ENCODE measurements around the gene LOXL3.
A peak's percentile ranks its signal among the peaks of the same experiment; 100 is the strongest.

Gene LOXL3

DNA sequence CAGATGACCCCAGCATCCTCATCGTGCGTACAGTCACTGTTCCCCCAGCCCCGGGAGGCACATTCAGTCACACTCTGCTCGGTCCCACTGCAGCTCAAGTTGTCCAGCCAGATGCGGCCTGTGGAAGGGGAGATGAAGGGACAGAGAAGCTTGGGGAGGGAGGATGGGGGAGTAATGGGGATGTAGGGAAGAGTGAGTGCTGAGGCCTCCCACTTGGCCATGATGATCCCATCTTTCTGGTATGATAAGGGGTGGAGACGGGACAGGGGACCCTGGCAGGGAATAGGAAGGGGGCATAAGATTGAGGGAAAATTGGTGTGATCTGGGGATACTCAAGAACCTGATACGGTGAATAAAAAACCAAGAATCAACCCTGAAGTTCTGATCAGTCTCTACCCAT lies 3.5 kb downstream of the LOXL3 start:
- DNase-seq (ENCODE audit: low read depth in 2 of 2) = no peak

DNA sequence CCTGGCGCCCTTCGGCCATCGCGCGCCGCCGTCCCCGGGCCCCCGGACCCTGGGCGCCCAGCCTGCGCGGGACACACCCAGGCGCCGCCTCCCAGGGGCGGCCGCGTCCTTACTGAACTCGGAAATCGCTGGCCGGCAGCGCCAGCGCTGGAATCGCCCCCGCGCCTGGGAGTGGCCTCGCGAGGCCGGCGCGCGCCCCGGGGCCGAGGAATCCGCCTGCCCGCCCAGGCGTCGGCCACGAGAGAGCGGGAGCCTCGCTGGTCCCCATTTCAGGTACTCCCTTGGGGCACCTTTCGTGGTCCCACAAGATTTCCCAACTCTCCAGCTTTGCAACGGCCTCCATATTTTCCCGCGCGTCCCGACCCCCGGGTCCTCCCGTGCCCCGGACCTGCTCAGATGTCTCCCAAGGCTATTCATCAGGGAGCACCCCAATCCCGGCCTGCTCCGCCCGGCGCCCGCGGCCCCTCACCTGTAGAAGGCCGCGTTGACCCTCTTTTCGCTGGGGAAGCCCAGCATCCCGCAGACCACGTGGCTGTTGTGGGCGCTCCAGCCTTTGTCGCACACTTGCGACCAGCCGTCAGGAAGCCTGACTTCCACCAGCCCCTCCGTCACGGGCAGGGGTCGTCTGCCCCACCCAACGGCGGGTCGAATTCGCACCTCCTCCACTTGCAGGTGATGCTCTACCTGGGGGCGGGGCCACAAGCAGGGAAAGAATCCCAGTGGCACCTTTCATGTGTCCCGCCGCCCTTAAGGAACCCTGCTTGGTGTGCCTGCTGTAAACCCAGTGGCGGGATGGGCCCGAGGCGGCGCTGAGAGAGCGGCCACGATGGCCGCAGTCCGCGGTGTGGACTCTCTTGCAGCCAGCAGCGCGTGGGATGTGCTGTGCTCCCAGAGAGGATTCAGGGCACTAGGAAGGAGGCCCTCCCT lies 4.6 kb downstream of the LOXL3 start:
- no peak for DNase-seq (ENCODE audit: low read depth in 2 of 2)

DNA sequence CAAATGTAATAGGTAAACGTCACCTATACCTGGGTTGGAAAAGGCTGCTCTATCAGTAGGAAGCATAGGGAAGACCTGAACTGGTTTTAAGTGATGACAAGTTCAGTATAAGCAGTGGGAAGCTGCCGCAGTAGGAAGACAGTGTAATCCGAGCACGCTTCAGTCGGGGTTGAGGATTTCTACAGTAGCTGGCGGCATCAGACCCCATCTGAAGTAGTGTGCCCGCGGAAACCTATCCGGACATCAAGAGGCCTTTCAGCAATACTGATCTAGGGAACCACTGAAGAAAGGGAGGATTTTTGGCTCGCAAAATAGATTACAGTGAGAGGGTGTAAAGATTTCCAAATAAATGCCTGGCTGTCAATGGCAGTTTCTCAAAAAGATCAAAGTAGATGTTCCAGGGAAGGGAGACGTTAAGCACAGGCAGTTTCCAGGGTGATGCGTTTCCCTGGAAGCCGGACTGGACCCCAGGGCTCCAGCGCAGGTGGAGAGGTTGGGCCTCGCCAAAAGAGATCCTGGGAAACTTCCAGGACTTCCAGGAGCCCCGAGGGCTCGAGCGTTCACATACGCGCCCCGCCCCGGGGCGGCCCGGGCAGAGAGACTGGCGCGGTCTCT lies 5.3 kb downstream of the LOXL3 start:
- no peak for DNase-seq (ENCODE audit: low read depth in 2 of 2)

DNA sequence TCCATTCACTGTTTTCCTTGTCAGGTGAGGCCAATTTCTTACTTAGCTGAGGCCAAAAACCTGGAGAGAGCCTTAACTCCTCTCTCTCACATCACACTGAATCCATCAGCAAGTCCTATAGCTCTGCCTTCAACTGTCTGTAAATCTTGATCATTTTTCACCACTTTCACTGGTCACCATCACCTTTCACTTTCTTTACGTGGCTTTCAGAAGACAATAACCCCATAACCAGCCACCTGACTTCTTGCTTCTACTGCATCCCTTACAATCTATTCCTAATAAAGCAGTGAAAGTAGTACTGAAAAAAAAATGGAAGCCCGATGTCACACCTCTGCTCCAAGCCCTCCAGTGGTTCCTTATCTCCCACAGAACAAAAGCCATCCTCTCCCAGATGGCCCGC lies 7.7 kb downstream of the LOXL3 start:
- no peak for DNase-seq (ENCODE audit: low read depth in 2 of 2)

GRCh38 chr2:74544634-74545033 lies 9.1 kb downstream of the LOXL3 start:
- no peak for DNase-seq (ENCODE audit: low read depth in 2 of 2)

- DNase-seq (ENCODE audit: low read depth in 2 of 2) = no peak
Measured at GRCh38 chr2:74542978-74543377, 10.8 kb downstream of the LOXL3 start.

DNA sequence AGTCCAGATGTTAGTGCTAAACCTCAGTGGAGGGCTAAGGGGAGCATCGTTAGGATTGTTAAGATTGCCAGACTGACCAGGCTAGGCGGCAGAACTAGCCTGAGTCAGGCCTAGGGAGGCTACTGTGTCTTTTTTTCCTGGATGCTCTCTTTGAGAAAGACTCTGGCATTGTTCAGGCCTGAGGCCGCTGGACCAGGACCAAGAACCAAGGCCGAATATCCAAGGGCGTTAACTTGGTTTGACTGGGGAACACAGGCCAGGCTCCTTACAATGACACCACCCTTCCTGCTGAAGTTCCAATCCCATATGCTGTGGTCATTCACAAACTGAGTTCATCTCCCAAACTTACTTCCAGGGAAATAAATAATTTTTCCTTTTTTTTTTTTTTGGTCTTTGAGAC lies 13.5 kb downstream of the LOXL3 start:
- DNase-seq (ENCODE audit: low read depth in 2 of 2) = no peak

DNA sequence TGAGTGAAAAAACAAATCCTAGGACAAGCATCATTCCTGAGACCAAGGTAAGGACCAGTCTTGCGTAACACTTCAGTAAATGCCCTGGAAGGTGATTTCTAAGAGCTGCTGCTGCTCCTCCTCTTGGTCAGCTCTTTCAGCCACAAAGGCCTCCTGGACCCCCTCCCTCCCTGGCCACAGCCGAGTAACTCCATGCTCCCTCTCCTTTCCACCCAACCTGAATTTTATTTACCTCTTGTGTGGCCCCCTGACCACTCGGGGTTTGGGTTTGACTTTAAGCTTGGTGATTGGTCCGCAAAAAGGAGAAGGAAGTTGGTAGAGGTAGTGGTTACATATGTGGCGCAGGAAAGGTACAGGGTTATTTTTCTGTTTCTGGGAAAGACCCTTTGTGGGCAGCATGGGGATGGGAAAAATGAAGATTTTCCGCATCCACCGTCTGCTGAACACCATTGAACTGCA lies 14.8 kb downstream of the LOXL3 start:
- DNase-seq (ENCODE audit: low read depth in 2 of 2) = no peak

DNA sequence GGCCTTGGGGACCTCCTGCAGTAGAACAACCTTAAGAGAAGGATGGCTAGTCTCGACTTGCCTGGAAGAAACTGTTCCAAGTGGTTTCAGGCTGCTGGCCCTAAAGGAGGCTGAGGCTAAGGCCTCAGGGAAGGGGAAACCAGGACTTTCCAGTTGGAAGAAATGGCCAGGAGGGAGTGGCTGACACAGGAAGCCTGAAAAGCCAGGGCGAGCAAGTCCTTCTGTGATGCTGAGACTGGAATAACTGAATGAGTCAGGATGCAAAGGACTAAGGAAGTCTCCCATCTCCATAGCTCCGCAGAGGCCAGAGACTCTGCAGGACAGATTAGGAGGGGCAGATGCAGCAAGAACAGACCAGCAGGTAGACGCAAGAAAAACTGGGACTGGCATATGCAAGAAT lies 16.6 kb downstream of the LOXL3 start:
- no peak for DNase-seq (ENCODE audit: low read depth in 2 of 2)

DNA sequence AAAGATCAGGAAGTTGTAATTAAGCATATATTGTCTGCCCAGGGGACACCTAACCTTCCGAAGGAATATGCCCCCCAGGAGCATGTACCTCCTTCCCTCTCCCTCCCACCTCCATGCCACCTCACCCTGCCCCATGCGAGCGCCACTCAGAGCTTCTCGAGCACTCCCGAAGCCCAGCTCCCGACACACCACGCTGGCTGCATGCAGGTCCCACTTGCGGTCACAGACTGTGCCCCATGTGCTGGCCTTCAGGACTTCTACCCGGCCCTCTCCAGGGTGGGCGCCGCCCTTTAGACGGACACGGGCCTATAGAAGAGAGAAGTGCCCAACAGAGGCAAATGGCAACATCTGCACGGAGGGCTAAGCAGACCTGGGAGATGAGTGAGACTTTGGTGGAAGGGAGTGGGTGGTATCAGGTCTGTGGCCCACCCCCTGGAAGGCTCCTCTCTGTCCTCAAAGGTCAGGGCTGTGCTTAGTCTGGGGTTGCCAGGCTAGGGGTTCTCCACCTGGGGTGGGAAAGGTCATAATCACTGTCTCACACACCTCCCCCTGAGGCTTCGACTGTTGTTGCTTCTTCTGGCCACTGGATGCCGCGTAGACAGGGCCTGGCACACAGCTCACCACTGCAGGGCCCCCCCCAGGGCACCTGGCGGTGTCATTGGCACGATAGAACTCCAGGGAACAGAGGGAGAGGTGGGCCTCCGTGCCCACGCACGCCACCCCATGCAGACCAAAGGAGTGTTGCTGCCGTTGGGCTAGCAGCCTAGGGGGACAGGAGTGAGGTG lies 17.4 kb downstream of the LOXL3 start:
- DNase-seq (ENCODE audit: low read depth in 2 of 2) = no peak

- DNase-seq (ENCODE audit: low read depth in 2 of 2) = no peak
Measured at GRCh38 chr2:74535440-74535965, 18.2 kb downstream of the LOXL3 start.

DNA sequence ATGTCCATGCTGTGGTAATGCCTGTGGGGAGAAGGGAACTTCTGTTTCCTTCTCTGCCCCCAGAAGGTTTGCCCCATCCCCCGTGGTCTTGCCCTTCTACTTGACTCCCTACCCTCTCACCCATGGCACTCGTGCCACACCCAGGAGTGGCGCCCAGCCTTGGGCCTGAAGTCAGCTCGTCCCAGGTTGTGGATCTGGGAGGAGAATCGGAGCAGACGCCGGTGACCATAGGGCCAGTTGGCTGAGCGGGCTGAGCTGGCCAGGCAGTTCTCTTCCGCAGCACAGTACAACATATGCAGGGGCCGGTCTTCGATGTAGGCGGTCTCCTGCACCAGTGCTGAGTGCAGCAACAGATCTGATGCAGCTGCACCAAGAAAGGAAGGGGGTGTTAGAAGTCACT lies 19.3 kb downstream of the LOXL3 start:
- no peak for DNase-seq (ENCODE audit: low read depth in 2 of 2)

DNA sequence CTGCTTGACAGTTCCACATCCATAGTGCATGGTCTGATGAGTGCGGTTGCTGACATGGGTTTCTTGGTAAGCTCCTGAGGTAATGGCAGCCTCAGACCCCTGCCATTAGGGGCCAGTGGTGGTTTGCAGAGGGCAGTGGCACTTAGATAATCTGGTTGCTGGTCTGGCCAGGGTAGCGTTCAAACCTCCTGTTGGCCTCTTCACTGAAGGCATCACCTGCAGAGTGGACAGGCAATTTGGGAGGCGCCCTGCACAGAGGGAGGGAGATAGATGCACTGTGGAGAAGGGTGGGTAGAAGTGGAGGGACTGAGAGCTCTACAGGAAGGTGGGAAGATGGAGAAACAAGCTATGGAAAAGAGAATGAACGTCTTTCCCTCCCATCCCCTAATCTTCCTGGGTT lies 20.3 kb downstream of the LOXL3 start:
- DNase-seq (ENCODE audit: low read depth in 2 of 2) = no peak

DNA sequence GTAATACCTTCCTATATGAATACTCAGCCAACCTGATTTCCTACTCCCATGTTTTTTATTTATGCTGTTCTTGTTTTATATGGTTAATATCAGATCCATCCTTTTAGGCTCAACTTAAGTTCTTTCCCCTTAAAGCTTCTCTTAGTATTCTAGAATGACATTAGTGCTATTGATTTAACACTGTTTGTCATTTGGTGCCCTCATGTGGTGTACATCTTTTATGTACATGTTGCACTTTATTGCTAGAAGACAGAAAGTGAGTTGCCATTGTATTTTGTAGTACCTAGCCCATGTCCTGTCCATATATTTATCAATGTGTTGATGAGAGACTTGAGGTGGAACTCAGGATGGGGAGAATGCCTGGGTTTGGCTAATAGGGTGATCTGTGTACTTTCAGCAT lies 21.5 kb downstream of the LOXL3 start:
- DNase-seq (ENCODE audit: low read depth in 2 of 2) = no peak

- DNase-seq (ENCODE audit: low read depth in 2 of 2) = no peak
Measured at GRCh38 chr2:74531666-74532065, 22.1 kb downstream of the LOXL3 start.

DNA sequence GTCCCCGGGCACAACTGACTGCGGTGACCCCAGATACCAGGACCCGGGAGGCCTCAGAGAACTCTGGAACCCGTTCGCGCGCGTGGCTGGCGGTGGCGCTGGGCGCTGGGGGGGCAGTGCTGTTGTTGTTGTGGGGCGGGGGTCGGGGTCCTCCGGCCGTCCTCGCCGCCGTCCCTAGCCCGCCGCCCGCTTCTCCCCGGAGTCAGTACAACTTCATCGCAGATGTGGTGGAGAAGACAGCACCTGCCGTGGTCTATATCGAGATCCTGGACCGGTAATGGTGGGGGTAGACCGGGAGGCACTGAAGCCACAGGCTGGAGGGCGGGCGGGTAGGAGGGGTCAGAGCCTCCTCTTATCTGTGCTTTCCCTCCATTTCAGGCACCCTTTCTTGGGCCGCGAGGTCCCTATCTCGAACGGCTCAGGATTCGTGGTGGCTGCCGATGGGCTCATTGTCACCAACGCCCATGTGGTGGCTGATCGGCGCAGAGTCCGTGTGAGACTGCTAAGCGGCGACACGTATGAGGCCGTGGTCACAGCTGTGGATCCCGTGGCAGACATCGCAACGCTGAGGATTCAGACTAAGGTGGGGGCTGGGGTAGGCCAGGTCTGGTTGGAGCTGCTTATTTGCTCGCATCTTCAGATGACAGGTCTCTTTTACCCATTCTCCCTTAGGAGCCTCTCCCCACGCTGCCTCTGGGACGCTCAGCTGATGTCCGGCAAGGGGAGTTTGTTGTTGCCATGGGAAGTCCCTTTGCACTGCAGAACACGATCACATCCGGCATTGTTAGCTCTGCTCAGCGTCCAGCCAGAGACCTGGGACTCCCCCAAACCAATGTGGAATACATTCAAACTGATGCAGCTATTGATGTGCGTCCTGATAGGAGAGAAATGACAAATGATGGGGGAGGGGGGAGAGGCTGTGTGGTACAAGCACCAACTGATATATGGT lies 23.2 kb downstream of the LOXL3 start:
- peak in 1 of 2 donors; percentile 22 for DNase-seq (ENCODE audit: low read depth in 2 of 2)

DNA sequence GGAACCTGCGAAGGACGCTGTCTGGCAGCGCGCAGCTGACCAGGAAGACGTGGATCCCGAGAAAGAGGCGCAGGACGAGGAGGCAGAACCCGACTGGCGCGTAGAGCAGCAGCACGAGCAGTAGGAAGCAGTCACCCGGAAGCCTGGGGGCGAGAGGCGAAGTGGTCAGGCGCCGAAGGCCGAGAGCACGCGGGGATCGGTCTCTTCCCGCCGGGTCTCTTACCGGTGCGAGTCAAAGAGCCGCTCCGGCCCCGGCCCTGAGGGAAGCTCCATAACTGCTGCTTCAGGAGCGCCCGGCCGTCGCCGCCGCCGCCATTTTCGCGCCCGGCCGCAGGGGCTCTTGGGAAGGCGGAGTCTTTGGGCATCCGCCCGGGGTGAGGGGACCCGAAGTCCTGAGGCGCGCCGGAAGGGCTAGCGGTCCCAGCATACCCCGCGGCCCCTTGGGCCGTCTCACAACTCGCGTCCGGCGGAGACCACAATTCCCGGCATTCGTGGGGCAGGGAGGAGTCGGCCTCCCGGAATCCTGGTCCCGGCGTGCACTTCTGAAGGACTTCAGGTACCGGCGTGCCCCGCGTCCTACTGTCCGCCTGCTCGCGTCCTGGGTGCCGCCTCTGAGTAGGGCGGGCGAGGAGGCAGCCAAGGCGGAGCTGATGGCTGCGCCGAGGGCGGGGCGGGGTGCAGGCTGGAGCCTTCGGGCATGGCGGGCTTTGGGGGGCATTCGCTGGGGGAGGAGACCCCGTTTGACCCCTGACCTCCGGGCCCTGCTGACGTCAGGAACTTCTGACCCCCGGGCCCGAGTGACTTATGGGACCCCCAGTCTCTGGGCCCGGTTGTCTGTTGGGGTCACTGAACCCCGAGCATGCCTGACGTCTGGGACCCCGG lies 24.1 kb downstream of the LOXL3 start, which contains the start of the genes AUP1 and HTRA2:
TSS of gene AUP1 (minus strand) at position 350 of the 882 bp plus-strand sequence. CDS start at position 273, 77 bp downstream.
TSS of gene HTRA2 (plus strand) at position 577 of the 882 bp plus-strand sequence. CDS start at position 651, 74 bp downstream.
- peak; percentile 76 to 86 for DNase-seq (ENCODE audit: low read depth in 2 of 2)

DNA sequence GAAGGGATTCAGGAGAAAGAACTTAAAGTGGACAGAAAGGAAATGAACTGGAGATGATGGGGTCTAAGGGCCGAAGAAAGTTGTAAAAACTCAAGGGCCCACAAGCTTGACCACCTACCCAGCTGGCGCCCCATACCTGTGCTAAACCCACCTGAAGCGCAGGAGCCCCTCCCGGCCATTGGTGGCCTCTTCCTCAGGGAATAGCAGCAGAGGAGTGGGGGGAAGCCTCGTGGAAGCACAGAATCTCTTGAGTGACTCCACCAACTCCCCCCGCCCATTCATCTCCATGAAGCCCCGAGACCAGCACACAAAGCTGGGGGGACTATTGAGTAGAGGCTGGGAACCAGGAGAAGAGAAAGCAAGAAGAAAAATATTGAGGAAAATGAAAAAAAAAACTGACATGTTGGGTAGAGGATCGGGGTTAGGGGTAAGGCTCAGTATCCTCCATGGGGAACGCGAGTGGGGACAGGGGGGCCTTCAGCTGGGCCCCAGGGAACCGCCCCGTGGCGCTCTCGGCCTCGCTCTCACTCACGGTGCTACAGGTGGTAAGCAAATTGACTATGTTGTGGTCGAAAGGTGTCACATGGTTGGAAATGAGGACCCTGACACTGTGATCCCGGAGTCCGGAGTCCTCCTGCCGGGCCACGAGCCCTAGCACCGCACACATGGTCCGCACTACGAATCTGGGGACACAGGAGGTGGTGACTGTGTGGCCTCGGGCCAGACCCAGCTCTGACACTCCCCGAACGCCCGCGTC lies 25.0 kb downstream of the LOXL3 start:
- DNase-seq (ENCODE audit: low read depth in 2 of 2) = no peak

GRCh38 chr2:74527741-74528140 lies 26.0 kb downstream of the LOXL3 start:
- DNase-seq (ENCODE audit: low read depth in 2 of 2) = no peak
